Hindlimb muscle (tissue), 1 donor: ENCODE results near the gene GALNT13. TPM values are rescaled to one million over a fixed set of nuclear protein-coding genes. Genes with fewer than 3 reads are reported as not detected.
A peak's percentile ranks its signal among the peaks of the same experiment; 100 is the strongest.

Experiments used
- DNase-seq: peaks from one replicate; pipeline ENCODE4 v3.0.0-alpha.2; 2013
- polyA plus RNA-seq: library from polyadenylated mRNA; unstranded; fragments of 120-200 nt; gene quantifications from one replicate; pipeline ENCODE4 v1.2.1, GENCODE V29; 2013; ENCODE audit not compliant: insufficient read length

GALNT13 gene
- polyA plus RNA-seq: 0.32 TPM

GRCh38 chr2:153871231-153872221 lies at the start of gene GALNT13:
TSS of gene GALNT13 (plus strand) at chr2:153871922.
- DNase-seq: peak; percentile 50

- DNase-seq: no peak
Observed at GRCh38 chr2:153823880-153824279, 47.8 kb upstream of the GALNT13 start.

GRCh38 chr2:153828335-153828734 lies 43.4 kb upstream of the GALNT13 start:
- DNase-seq: no peak

- no peak for DNase-seq
Observed at GRCh38 chr2:153834662-153835061, 37.1 kb upstream of the GALNT13 start.

GRCh38 chr2:153858250-153858649 lies 13.5 kb upstream of the GALNT13 start:
- DNase-seq: no peak

GRCh38 chr2:153864022-153864421 lies 7.7 kb upstream of the GALNT13 start:
- DNase-seq: no peak

- no peak for DNase-seq
Observed at GRCh38 chr2:153866595-153866994, 5.1 kb upstream of the GALNT13 start.

- no peak for DNase-seq
Observed at GRCh38 chr2:153870308-153870707, 1.4 kb upstream of the GALNT13 start.

GRCh38 chr2:153872311-153873051 lies 759 bp downstream of the GALNT13 start:
- DNase-seq: no peak

- no peak for DNase-seq
Observed at GRCh38 chr2:153873052-153874048, 1.6 kb downstream of the GALNT13 start.

- DNase-seq: no peak
Observed at GRCh38 chr2:153875801-153876466, 4.2 kb downstream of the GALNT13 start.

- DNase-seq: no peak
Observed at GRCh38 chr2:153880926-153881325, 9.2 kb downstream of the GALNT13 start.

GRCh38 chr2:153886833-153887232 lies 15.1 kb downstream of the GALNT13 start:
- no peak for DNase-seq

- DNase-seq: no peak
Observed at GRCh38 chr2:153890576-153890975, 18.9 kb downstream of the GALNT13 start.

- DNase-seq: no peak
Observed at GRCh38 chr2:153891051-153891450, 19.3 kb downstream of the GALNT13 start.

- no peak for DNase-seq
Observed at GRCh38 chr2:153912798-153913396, 41.2 kb downstream of the GALNT13 start.

- no peak for DNase-seq
Observed at GRCh38 chr2:153917570-153917969, 45.8 kb downstream of the GALNT13 start.

- DNase-seq: no peak
Observed at GRCh38 chr2:153935511-153935910, 63.8 kb downstream of the GALNT13 start.

- no peak for DNase-seq
Observed at GRCh38 chr2:153939124-153939796, 67.5 kb downstream of the GALNT13 start.

GRCh38 chr2:153940511-153940910 lies 68.8 kb downstream of the GALNT13 start:
- no peak for DNase-seq

GRCh38 chr2:153944800-153945199 lies 73.1 kb downstream of the GALNT13 start:
- no peak for DNase-seq
